GM12873 (cell line): ENCODE measurements around the gene KDM5D.

Experiments used
- CTCF ChIP-seq: IDR thresholded peaks from 2 replicates; pipeline ENCODE4 v1.5.1; 2012; ENCODE audit warnings: low read depth, mild to moderate bottlenecking, moderate library complexity, low read length, control low read depth; ENCODE audit not compliant: insufficient read depth; ENCODE audit errors: missing control alignments

Gene KDM5D

GRCh38 chrY:19715226-19715625 lies 29.3 kb downstream of the KDM5D start:
- TF ChIP-seq CTCF, result no peak

- no peak for TF ChIP-seq CTCF
Observed at GRCh38 chrY:19713430-19713829, 31.1 kb downstream of the KDM5D start.

- no peak for TF ChIP-seq CTCF
Observed at GRCh38 chrY:19706273-19706672, 38.3 kb downstream of the KDM5D start.

GRCh38 chrY:19698495-19698894 lies 46.0 kb downstream of the KDM5D start:
- TF ChIP-seq CTCF, result no peak

GRCh38 chrY:19680821-19681220 lies 63.7 kb downstream of the KDM5D start:
- TF ChIP-seq CTCF, result no peak
